ENCODE results near the gene ACTRT2.

DNA sequence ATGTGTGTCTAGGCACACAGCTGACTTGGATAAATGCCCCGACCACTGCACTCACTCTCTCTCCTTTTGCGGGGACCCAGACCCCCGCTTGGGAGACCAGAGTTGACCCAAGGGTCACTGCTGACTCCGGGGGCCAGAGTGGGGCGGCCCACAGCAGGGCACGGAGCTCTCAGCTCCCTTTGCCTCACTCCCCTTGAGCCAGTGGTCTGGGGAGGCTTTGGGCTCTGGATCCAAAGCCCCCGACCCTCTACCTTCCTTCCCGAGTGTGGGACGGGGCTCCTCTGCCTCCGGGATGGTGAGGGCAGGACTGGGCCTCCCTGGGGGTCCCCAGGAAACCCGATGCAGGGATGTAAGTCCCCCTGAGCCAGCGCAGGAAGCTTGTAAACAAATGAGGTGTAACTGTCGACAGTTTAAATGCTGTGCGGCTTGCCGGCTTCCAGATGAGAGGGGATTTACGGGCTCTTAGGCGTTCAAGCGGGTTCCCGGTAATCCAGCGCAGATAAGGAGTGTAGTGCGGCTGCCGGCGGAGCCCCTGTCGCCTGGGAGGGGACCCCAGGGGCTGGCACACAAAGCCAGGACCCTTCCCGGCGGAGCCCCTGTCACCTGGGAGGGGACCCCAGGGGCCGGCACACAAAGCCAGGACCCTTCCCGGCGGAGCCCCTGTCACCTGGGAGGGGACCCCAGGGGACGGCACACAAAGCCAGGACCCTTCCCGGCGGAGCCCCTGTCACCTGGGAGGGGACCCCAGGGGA, 7.4 kb downstream of the ACTRT2 start:
- TF ChIP-seq EZH2 (IDR thresholded peaks at IDR 0.05; ENCODE audit: low read depth, low read length, severe bottlenecking) (no peak), POU5F1 (IDR thresholded peaks at IDR 0.05; ENCODE audit: low read depth, low read length) (no peak), POLR2A (IDR thresholded peaks at IDR 0.05; ENCODE audit: control extremely low read depth in 1 of 2, low read depth in 2 of 2, low read length in 2 of 2) (no peak), TBP (IDR thresholded peaks at IDR 0.05; ENCODE audit: low read depth, low read length) (no peak), CREB1 (IDR thresholded peaks at IDR 0.05) (no peak), SUZ12 (IDR thresholded peaks at IDR 0.05; ENCODE audit: low read length) (no peak), ASH2L (IDR thresholded peaks at IDR 0.05; ENCODE audit: low read length) (no peak)
- TF ChIP-seq, protein P1, sequence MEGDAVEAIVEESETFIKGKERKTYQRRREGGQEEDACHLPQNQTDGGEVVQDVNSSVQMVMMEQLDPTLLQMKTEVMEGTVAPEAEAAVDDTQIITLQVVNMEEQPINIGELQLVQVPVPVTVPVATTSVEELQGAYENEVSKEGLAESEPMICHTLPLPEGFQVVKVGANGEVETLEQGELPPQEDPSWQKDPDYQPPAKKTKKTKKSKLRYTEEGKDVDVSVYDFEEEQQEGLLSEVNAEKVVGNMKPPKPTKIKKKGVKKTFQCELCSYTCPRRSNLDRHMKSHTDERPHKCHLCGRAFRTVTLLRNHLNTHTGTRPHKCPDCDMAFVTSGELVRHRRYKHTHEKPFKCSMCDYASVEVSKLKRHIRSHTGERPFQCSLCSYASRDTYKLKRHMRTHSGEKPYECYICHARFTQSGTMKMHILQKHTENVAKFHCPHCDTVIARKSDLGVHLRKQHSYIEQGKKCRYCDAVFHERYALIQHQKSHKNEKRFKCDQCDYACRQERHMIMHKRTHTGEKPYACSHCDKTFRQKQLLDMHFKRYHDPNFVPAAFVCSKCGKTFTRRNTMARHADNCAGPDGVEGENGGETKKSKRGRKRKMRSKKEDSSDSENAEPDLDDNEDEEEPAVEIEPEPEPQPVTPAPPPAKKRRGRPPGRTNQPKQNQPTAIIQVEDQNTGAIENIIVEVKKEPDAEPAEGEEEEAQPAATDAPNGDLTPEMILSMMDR (IDR thresholded peaks at IDR 0.05; ENCODE audit: control extremely low read depth in 1 of 3, insufficient read depth in 1 of 3, low read depth in 1 of 3, low read length in 3 of 3): no peak

All from H1 (cell line).